K562 (cell line): ENCODE data around the gene MRTFB. TPM values are rescaled to one million over a fixed set of nuclear protein-coding genes. Genes with fewer than 3 reads are reported as not detected.

Source experiments
- MTA2 ChIP-seq: fragments of 450-650 bp; IDR thresholded peaks from 2 replicates; pipeline ENCODE4 v1.6.1; 2016; ENCODE audit warnings: low read depth
- PRDM10 ChIP-seq: fragments of 450-650 bp; IDR thresholded peaks from 2 replicates; pipeline ENCODE4 v1.6.1; 2018; ENCODE audit not compliant: partially characterized antibody
- THAP12 ChIP-seq: fragments of 250-450 bp; sonication (Bioruptor Pico); IDR thresholded peaks from 2 replicates; pipeline ENCODE4 v1.9.0; 2021; ENCODE audit warnings: mild to moderate bottlenecking, inconsistent platforms
- polyA plus RNA-seq, 8 experiments: library from polyadenylated mRNA; depleted of rRNA in 4 of 8; stranded (reverse) in 5 of 8; unstranded in 3 of 8; fragments of >200 nt; fragmentation: Nextera tagmentation in 2 of 8; fragmentation: Illumina TruSeq in 1 of 8; extraction: Ambion mirVana in 2 of 8; extraction: Trizol in 1 of 8; gene quantifications; 2 replicates each; pipeline versions ENCODE4 v1.2.1 to v1.2.3, GENCODE V29; 2011 to 2014; ENCODE audit warnings: inconsistent platforms in 1 of 8, missing spikeins in 1 of 8
- total RNA-seq, 7 experiments: library from RNA; depleted of rRNA in 6 of 7; stranded (reverse); fragments of >200 nt in 6 of 7; fragmentation: Illumina TruSeq in 2 of 7; extraction: Trizol in 2 of 7; gene quantifications; 2 replicates each; pipeline versions ENCODE4 v1.2.1 to v1.2.3, GENCODE V29; 2011 to 2021; ENCODE audit warnings: low replicate concordance in 1 of 7

Gene MRTFB
- total and polyA plus RNA-seq, 9 of the 15 experiments (the other 6 are each of a cell fraction or from before 2014, with no cell fraction given): 2.2 to 12.7 (median 7.0) TPM

- TF ChIP-seq THAP12 (CRISPR knock-in tag): no peak
- no peak for TF ChIP-seq MTA2
- peak; percentile 55 for TF ChIP-seq PRDM10
Measured at GRCh38 chr16:14303182-14303618, 232.1 kb downstream of the MRTFB start (continued).
